ENCODE data around the gene CUL9. TPM values are rescaled to one million over a fixed set of nuclear protein-coding genes. Genes with fewer than 3 reads are reported as not detected.

The CUL9 gene
- total RNA-seq, 1 donor from 2014 or later = 11.1 TPM

DNA sequence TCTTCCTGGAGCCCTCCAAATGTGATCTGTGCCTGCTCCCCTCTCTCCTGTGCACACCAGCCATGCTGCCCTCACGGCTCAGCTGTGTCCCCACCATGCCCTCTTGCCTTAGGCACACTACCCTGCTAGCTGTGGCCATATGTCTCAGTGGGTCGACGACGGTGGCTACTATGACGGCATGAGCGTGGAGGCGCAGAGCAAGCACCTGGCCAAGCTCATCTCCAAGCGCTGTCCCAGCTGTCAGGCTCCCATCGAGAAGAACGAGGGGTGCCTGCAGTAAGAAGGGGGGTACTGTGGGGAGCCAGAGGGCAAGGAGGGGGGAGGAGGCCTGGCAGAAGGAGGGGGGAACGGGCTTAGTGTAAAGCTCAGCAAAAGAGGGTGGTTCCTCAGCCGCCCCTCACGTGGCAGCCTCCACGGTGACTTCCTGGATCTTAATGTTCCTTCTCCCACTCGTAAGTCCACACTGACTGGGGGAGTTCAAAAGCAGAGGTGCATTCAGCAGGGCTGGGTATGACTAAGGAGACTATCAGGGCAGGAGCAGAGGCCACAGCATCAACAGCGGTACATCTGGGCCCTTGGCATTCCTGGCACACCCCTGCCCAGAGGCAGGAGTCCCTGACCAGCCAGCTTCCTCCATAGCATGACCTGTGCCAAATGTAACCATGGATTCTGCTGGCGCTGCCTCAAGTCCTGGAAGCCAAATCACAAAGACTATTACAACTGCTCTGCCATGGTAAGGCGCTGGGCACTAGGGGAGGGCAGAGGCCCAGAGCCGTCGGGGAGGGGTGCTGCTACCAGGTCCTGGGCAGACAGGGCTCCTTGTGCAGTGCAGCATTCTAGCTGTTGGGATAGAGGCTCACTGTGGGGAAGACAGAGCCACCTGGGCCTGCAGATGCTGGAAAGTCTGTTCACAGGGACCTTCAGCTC, 39.3 kb downstream of the CUL9 start:
- H3K36me3 ChIP-seq (ENCODE audit: insufficient read depth, low read length) = peaks cover 8% of the 10 kb centered on the region
- Mint-ChIP-seq H3K4me3 (ENCODE audit: unreplicated experiment) (no peak overlapping the region), H3K4me1 (ENCODE audit: low read depth, unreplicated experiment) (peaks cover 16% of the 10 kb centered on the region), H3K36me3 (ENCODE audit: low read depth, unreplicated experiment) (peaks cover 41% of the 10 kb centered on the region), H3K27ac (ENCODE audit: unreplicated experiment) (no peak overlapping the region), H3K9me3 (ENCODE audit: unreplicated experiment) (no peaks in the 10 kb centered on the region), H3K27me3 (ENCODE audit: low read depth, unreplicated experiment) (peaks cover 2% of the 10 kb centered on the region)
- H2AFZ ChIP-seq (ENCODE audit: low read depth, low read length) = no peak overlapping the region
- no peak overlapping the region for H3K27ac ChIP-seq (ENCODE audit: low read depth, low read length)
- H3K79me2 ChIP-seq (ENCODE audit: insufficient read depth, low read length) = no peaks in the 10 kb centered on the region
- FAIRE-seq = no peak
- H3K27me3 ChIP-seq (ENCODE audit: insufficient read depth, low read length) = no peaks in the 10 kb centered on the region
- H4K20me1 ChIP-seq (ENCODE audit: insufficient read depth, low read length) = no peaks in the 10 kb centered on the region
- DNase-seq (ENCODE audit: low read depth) = peak; percentile 4
- no peak overlapping the region for H3K9ac ChIP-seq (ENCODE audit: low read length)
- H3K4me1 ChIP-seq (ENCODE audit: insufficient read depth, low read length) = peaks cover 9% of the 10 kb centered on the region
- H3K4me3 ChIP-seq (ENCODE audit: insufficient read depth, low read depth, low read length) = no peak overlapping the region
- no peaks in the 10 kb centered on the region for H3K9me3 ChIP-seq (ENCODE audit: insufficient read depth, low read depth, low read length)
- TF ChIP-seq, protein P1, sequence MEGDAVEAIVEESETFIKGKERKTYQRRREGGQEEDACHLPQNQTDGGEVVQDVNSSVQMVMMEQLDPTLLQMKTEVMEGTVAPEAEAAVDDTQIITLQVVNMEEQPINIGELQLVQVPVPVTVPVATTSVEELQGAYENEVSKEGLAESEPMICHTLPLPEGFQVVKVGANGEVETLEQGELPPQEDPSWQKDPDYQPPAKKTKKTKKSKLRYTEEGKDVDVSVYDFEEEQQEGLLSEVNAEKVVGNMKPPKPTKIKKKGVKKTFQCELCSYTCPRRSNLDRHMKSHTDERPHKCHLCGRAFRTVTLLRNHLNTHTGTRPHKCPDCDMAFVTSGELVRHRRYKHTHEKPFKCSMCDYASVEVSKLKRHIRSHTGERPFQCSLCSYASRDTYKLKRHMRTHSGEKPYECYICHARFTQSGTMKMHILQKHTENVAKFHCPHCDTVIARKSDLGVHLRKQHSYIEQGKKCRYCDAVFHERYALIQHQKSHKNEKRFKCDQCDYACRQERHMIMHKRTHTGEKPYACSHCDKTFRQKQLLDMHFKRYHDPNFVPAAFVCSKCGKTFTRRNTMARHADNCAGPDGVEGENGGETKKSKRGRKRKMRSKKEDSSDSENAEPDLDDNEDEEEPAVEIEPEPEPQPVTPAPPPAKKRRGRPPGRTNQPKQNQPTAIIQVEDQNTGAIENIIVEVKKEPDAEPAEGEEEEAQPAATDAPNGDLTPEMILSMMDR (IDR thresholded peaks at IDR 0.05; ENCODE audit: insufficient read depth, low read depth, low read length) = no peak
- no peak for TF ChIP-seq EZH2 (IDR thresholded peaks at IDR 0.05; ENCODE audit: insufficient read depth, low read length)
- no peak overlapping the region for H3K4me2 ChIP-seq (ENCODE audit: low read length)

DNA sequence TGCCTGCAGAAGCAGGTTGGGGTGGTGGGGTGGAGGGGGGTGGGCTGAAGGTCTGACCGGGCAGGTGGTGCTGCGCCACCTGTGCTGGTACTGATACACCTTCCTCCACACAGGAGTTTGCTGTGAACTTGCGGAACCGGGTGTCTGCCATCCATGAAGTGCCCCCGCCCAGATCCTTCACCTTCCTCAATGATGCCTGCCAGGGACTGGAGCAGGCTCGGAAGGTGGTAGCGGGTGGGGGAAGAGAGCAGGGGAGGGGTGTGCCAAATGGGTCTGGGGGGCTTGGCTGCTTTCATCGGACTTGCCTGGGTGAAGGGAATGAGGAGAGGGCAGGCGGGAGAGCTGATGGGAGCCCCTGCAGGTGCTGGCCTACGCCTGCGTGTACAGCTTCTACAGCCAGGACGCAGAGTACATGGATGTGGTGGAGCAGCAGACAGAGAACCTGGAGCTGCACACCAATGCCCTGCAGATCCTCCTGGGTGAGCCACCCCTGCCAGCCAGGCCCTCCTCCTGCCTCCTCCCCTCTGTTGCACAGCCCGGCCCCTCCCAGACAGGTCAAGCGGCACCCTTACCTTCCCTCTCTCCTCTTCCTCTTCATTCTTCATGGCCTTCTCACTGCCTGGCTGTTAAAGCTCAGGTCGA, 40.5 kb downstream of the CUL9 start:
- Histone ChIP-seq H3K36me3 (ENCODE audit: insufficient read depth, low read length) (peaks cover 3% of the 10 kb centered on the region), H3K9me3 (ENCODE audit: insufficient read depth, low read depth, low read length) (no peaks in the 10 kb centered on the region), H2AFZ (ENCODE audit: low read depth, low read length) (no peak overlapping the region), H3K4me3 (ENCODE audit: insufficient read depth, low read depth, low read length) (no peak overlapping the region), H3K27me3 (ENCODE audit: insufficient read depth, low read length) (no peaks in the 10 kb centered on the region), H3K4me2 (ENCODE audit: low read length) (no peak overlapping the region), H3K27ac (ENCODE audit: low read depth, low read length) (no peak overlapping the region), H4K20me1 (ENCODE audit: insufficient read depth, low read length) (no peaks in the 10 kb centered on the region), H3K4me1 (ENCODE audit: insufficient read depth, low read length) (peaks cover 9% of the 10 kb centered on the region), H3K79me2 (ENCODE audit: insufficient read depth, low read length) (no peaks in the 10 kb centered on the region), H3K9ac (ENCODE audit: low read length) (no peak overlapping the region)
- H3K27me3 Mint-ChIP-seq (ENCODE audit: low read depth, unreplicated experiment) = peaks cover 2% of the 10 kb centered on the region
- H3K27ac Mint-ChIP-seq (ENCODE audit: unreplicated experiment) = peak overlapping the region; percentile 62
- TF ChIP-seq EZH2 (IDR thresholded peaks at IDR 0.05; ENCODE audit: insufficient read depth, low read length) = no peak
- TF ChIP-seq, protein P1 (IDR thresholded peaks at IDR 0.05; ENCODE audit: insufficient read depth, low read depth, low read length) = no peak
- FAIRE-seq (no peak), DNase-seq (ENCODE audit: low read depth) (no peak)
- H3K4me1 Mint-ChIP-seq (ENCODE audit: low read depth, unreplicated experiment) = peaks cover 16% of the 10 kb centered on the region
- H3K36me3 Mint-ChIP-seq (ENCODE audit: low read depth, unreplicated experiment) = peaks cover 34% of the 10 kb centered on the region
- H3K9me3 Mint-ChIP-seq (ENCODE audit: unreplicated experiment) = no peaks in the 10 kb centered on the region
- no peak overlapping the region for H3K4me3 Mint-ChIP-seq (ENCODE audit: unreplicated experiment)

Data from astrocyte (in vitro differentiated cells and primary cell).